HepG2 (cell line): ENCODE measurements around the gene LRR1. TPM values are rescaled to one million over a fixed set of nuclear protein-coding genes. Genes with fewer than 3 reads are reported as not detected.

Experiments used
- BHLHE40 ChIP-seq: IDR thresholded peaks from 2 replicates; pipeline ENCODE4 v1.6.1; 2011; ENCODE audit warnings: low read length, improper control_type of control experiment
- CCAR2 ChIP-seq: fragments of 200-400 bp; formaldehyde crosslinking; optimal IDR thresholded peaks from 2 replicates; pipeline ENCODE3; 2018; ENCODE audit warnings: low read depth, mild to moderate bottlenecking, low read length, moderate library complexity
- HDAC1 ChIP-seq: sonication (generic); formaldehyde crosslinking; IDR thresholded peaks from 2 replicates; pipeline ENCODE4 v1.5.1; 2020; ENCODE audit warnings: mild to moderate bottlenecking, missing genetic modification reagents
- HOXD1 ChIP-seq: sonication (generic); formaldehyde crosslinking; IDR thresholded peaks from 2 replicates; pipeline ENCODE4 v1.5.0; 2020; ENCODE audit warnings: missing genetic modification reagents
- NCOA1 ChIP-seq: sonication (generic); formaldehyde crosslinking; IDR thresholded peaks from 2 replicates; pipeline ENCODE4 v1.9.0; 2021; ENCODE audit warnings: missing genetic modification reagents
- NFE2L2 ChIP-seq: fragments of 150-350 bp; IDR thresholded peaks from 2 replicates; pipeline ENCODE4 v1.6.1; 2014; ENCODE audit warnings: low read length
- RFX1 ChIP-seq: fragments of 450-650 bp; IDR thresholded peaks from 2 replicates; pipeline ENCODE4 v1.6.1; 2017
- SMARCE1 ChIP-seq: fragments of 450-650 bp; IDR thresholded peaks from 2 replicates; pipeline ENCODE4 v1.6.1; 2017; ENCODE audit warnings: borderline replicate concordance
- SOX13 ChIP-seq, 3 experiments: fragments of 450-650 bp in 1 of 3; sonication (generic) in 1 of 3; formaldehyde crosslinking in 1 of 3; IDR thresholded peaks in 2 of 3; conservative IDR thresholded peaks in 1 of 3; 2 replicates each; pipeline versions ENCODE4 v1.5.0 to v1.6.1; 2016 to 2020; ENCODE audit warnings: antibody characterized with exemption in 1 of 3, mild to moderate bottlenecking in 1 of 3, missing compliant biosample characterization in 1 of 3, missing genetic modification reagents in 1 of 3, moderate library complexity in 1 of 3
- SOX5 ChIP-seq: IDR thresholded peaks from 2 replicates; pipeline ENCODE4 v1.6.1; 2016; ENCODE audit warnings: borderline replicate concordance
- THYN1 ChIP-seq: sonication (generic); formaldehyde crosslinking; IDR thresholded peaks from 2 replicates; pipeline ENCODE4 v1.8.1; 2023; ENCODE audit warnings: low read depth, mild to moderate bottlenecking, moderate library complexity, missing genetic modification reagents, borderline replicate concordance
- ZBTB7A ChIP-seq: sonication (generic); formaldehyde crosslinking; IDR thresholded peaks from 2 replicates; pipeline ENCODE4 v1.8.0; 2022; ENCODE audit warnings: mild to moderate bottlenecking, missing genetic modification reagents
- ZMAT3 ChIP-seq: sonication (generic); formaldehyde crosslinking; conservative IDR thresholded peaks from 2 replicates; pipeline ENCODE4 v1.7.0; 2021; ENCODE audit warnings: missing genetic modification reagents
- ZMYM4 ChIP-seq: sonication (generic); formaldehyde crosslinking; IDR thresholded peaks from 2 replicates; pipeline ENCODE4 v1.8.1; 2023; ENCODE audit warnings: mild to moderate bottlenecking, missing genetic modification reagents
- ZNF10 ChIP-seq: sonication (generic); formaldehyde crosslinking; IDR thresholded peaks from 2 replicates; pipeline ENCODE4 v1.4.0; 2020; ENCODE audit warnings: mild to moderate bottlenecking, low read depth, missing genetic modification reagents, borderline replicate concordance
- ZNF367 ChIP-seq: sonication (generic); formaldehyde crosslinking; IDR thresholded peaks from 2 replicates; pipeline ENCODE4 v1.4.0; 2020; ENCODE audit warnings: missing genetic modification reagents, borderline replicate concordance
- ZNF431 ChIP-seq: sonication (generic); formaldehyde crosslinking; IDR thresholded peaks from 2 replicates; pipeline ENCODE4 v1.9.0; 2022; ENCODE audit warnings: missing genetic modification reagents, low read depth, mild to moderate bottlenecking, borderline replicate concordance
- ZNF766 ChIP-seq: sonication (generic); formaldehyde crosslinking; IDR thresholded peaks from 2 replicates; pipeline ENCODE4 v1.5.0; 2020; ENCODE audit warnings: missing genetic modification reagents, borderline replicate concordance
- ZNF782 ChIP-seq: sonication (generic); formaldehyde crosslinking; IDR thresholded peaks from 2 replicates; pipeline ENCODE4 v1.4.0; 2020; ENCODE audit warnings: missing genetic modification reagents, mild to moderate bottlenecking, borderline replicate concordance
- polyA plus RNA-seq, 8 experiments: library from polyadenylated mRNA; depleted of rRNA in 3 of 8; stranded (reverse) in 7 of 8; unstranded in 1 of 8; fragments of >200 nt; fragmentation: Illumina TruSeq in 4 of 8; extraction: Trizol in 4 of 8; gene quantifications; 2 replicates each; pipeline versions ENCODE4 v1.2.1 to v1.2.3, GENCODE V29; 2011 to 2016; ENCODE audit warnings: low read depth in 4 of 8, missing spikeins in 1 of 8, mixed read lengths in 1 of 8; ENCODE audit not compliant: insufficient read depth in 1 of 8
- total RNA-seq, 5 experiments: library from RNA; depleted of rRNA; stranded (reverse); fragments of >200 nt; fragmentation: Illumina TruSeq; extraction: Trizol; gene quantifications; 2 replicates each; pipeline ENCODE4 v1.2.3, GENCODE V29; 2016; ENCODE audit warnings: low read depth in 1 of 5
- TF ChIP-seq, protein P1 (sequence below): sonication (generic); formaldehyde crosslinking; IDR thresholded peaks from 2 replicates; pipeline ENCODE4 v1.5.0; 2020; ENCODE audit warnings: missing genetic modification reagents
- TF ChIP-seq, protein P2 (sequence below): sonication (generic); formaldehyde crosslinking; IDR thresholded peaks from 2 replicates; pipeline ENCODE4 v1.8.0; 2022; ENCODE audit warnings: mild to moderate bottlenecking, missing genetic modification reagents, moderate library complexity
- TF ChIP-seq, protein P3 (sequence below): sonication (generic); formaldehyde crosslinking; IDR thresholded peaks from 2 replicates; pipeline ENCODE4 v1.4.0; 2020; ENCODE audit warnings: mild to moderate bottlenecking, missing genetic modification reagents
- TF ChIP-seq, protein P4 (sequence below): sonication (generic); formaldehyde crosslinking; IDR thresholded peaks from 2 replicates; pipeline ENCODE4 v1.4.0; 2020; ENCODE audit warnings: missing genetic modification reagents
- TF ChIP-seq, protein P5 (sequence below): sonication (generic); formaldehyde crosslinking; IDR thresholded peaks from 2 replicates; pipeline ENCODE4 v1.5.0; 2020; ENCODE audit warnings: missing genetic modification reagents

Gene LRR1
- total and polyA plus RNA-seq, 2 of the 13 experiments (the other 11 are each of a cell fraction or from before 2014, with no cell fraction given), result 7.0 to 36.2 TPM

DNA sequence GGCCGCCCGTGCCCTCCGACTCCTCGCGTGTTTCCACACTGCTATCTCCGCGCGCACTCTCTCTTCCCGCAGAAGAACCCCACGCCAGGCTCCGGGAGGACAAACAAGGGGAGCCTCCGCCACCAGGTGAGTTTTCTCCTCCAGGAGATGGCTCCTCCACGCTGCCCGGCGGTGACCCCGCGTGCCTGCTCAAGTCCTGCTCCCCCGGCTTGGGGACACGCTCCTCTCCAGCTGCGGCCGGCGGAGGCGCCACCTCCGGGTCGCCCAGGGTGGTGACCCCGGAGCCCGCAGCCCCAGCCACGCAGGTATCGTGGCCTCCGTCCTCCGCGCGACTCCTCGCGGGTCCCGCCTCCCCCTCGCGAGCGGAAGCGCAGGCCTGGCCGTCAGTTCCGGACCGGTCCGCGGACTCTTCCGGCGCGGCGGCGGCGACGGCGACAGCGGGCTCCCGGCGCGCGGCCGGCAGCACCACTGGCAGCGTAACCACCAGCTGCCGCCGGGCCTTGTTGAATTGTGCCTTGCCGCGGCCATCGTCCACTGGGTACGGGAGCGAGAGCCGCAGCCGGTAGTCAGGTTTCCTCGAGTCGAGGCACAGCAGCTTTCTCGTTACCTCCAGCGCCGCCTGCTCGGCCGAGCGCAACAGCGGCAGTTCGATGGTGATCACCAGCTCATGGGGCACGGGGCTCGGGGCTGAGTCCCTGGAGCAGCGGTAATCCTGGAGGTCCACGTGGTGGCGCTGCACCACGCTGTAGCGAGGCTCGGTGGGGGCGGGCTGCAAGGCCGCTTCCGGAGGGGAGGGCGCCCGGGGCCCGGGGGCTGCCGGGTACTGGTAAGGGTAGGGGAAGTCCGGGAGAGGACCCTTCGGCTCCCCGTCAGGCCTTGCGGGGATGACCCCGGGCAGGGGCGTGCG, 35.2 kb downstream of the LRR1 start (continued):
- TF ChIP-seq, protein P1, sequence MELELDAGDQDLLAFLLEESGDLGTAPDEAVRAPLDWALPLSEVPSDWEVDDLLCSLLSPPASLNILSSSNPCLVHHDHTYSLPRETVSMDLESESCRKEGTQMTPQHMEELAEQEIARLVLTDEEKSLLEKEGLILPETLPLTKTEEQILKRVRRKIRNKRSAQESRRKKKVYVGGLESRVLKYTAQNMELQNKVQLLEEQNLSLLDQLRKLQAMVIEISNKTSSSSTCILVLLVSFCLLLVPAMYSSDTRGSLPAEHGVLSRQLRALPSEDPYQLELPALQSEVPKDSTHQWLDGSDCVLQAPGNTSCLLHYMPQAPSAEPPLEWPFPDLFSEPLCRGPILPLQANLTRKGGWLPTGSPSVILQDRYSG (CRISPR knock-in tag), result no peak; the same call in 1 of the 2 replicates
- TF ChIP-seq SMARCE1, result no peak
- TF ChIP-seq ZNF367 (CRISPR knock-in tag), result no peak
- no peak for TF ChIP-seq RFX1
- peak; percentile 81 for TF ChIP-seq HDAC1 (CRISPR knock-in tag)
- TF ChIP-seq, protein P2, sequence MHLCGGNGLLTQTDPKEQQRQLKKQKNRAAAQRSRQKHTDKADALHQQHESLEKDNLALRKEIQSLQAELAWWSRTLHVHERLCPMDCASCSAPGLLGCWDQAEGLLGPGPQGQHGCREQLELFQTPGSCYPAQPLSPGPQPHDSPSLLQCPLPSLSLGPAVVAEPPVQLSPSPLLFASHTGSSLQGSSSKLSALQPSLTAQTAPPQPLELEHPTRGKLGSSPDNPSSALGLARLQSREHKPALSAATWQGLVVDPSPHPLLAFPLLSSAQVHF (CRISPR knock-in tag), result peak; percentile 91
- no peak for TF ChIP-seq NCOA1 (CRISPR knock-in tag)
- peak; percentile 27; the same call in 1 of the 2 replicates for TF ChIP-seq ZNF782 (CRISPR knock-in tag)
- peak; percentile 82 for TF ChIP-seq ZNF431 (CRISPR knock-in tag)
- TF ChIP-seq ZMYM4 (CRISPR knock-in tag), result peak; percentile 67
- TF ChIP-seq SOX13 (IDR thresholded peaks at IDR 0.05), result no peak
- peak in 1 of 2 experiments; percentile 17; a peak in 1 of 4 replicates for TF ChIP-seq SOX13 (CRISPR knock-in tag; conservative IDR thresholded peaks at IDR 0.05 in 1 of 2, IDR thresholded peaks at IDR 0.05 in 1 of 2)
- TF ChIP-seq, protein P3, sequence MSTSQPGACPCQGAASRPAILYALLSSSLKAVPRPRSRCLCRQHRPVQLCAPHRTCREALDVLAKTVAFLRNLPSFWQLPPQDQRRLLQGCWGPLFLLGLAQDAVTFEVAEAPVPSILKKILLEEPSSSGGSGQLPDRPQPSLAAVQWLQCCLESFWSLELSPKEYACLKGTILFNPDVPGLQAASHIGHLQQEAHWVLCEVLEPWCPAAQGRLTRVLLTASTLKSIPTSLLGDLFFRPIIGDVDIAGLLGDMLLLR (CRISPR knock-in tag), result peak; percentile 87
- TF ChIP-seq, protein P4, sequence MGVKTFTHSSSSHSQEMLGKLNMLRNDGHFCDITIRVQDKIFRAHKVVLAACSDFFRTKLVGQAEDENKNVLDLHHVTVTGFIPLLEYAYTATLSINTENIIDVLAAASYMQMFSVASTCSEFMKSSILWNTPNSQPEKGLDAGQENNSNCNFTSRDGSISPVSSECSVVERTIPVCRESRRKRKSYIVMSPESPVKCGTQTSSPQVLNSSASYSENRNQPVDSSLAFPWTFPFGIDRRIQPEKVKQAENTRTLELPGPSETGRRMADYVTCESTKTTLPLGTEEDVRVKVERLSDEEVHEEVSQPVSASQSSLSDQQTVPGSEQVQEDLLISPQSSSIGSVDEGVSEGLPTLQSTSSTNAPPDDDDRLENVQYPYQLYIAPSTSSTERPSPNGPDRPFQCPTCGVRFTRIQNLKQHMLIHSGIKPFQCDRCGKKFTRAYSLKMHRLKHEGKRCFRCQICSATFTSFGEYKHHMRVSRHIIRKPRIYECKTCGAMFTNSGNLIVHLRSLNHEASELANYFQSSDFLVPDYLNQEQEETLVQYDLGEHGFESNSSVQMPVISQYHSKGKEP (CRISPR knock-in tag), result no peak
- TF ChIP-seq SOX5, result peak; percentile 49; the same call in 1 of the 2 replicates
- TF ChIP-seq CCAR2, result no peak
- TF ChIP-seq ZNF766, result no peak
- TF ChIP-seq THYN1 (CRISPR knock-in tag), result no peak
- TF ChIP-seq ZMAT3, result peak; percentile 90
- TF ChIP-seq, protein P5, sequence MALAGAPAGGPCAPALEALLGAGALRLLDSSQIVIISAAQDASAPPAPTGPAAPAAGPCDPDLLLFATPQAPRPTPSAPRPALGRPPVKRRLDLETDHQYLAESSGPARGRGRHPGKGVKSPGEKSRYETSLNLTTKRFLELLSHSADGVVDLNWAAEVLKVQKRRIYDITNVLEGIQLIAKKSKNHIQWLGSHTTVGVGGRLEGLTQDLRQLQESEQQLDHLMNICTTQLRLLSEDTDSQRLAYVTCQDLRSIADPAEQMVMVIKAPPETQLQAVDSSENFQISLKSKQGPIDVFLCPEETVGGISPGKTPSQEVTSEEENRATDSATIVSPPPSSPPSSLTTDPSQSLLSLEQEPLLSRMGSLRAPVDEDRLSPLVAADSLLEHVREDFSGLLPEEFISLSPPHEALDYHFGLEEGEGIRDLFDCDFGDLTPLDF, result no peak
- TF ChIP-seq HOXD1 (CRISPR knock-in tag), result no peak
- TF ChIP-seq ZBTB7A (CRISPR knock-in tag), result peak; percentile 91
- peak; percentile 43 for TF ChIP-seq BHLHE40
- TF ChIP-seq ZNF10 (CRISPR knock-in tag), result no peak
- TF ChIP-seq NFE2L2, result no peak
